Measurements from ENCODE around the gene STOML1. TPM values are rescaled to one million over a fixed set of nuclear protein-coding genes. Genes with fewer than 3 reads are reported as not detected.
"Not testable (repeated sequence)": the region's sequence is repeated elsewhere in the genome, so short reads cannot be mapped to it uniquely, and the experiment has no call there.

Gene STOML1
- polyA plus RNA-seq, 4 donors = 11.2 to 18.0 (median 13.1) TPM

GRCh38 chr15:73949496-73949895 is 42.6 kb downstream of the STOML1 start:
- no peak for DNase-seq (ENCODE audit: low read depth in 4 of 4, low spot score in 2 of 4)

GRCh38 chr15:73948982-73949381 is 43.1 kb downstream of the STOML1 start:
- DNase-seq (ENCODE audit: low read depth in 4 of 4, low spot score in 2 of 4) = no peak

- no peak for DNase-seq (ENCODE audit: low read depth in 4 of 4, low spot score in 2 of 4)
These were observed 43.7 kb downstream of the STOML1 start for GRCh38 chr15:73948396-73948795.

- DNase-seq (ENCODE audit: low read depth in 4 of 4, low spot score in 2 of 4) = no peak
These were observed 44.4 kb downstream of the STOML1 start for GRCh38 chr15:73947651-73948050.

- no peak for DNase-seq (ENCODE audit: low read depth in 4 of 4, low spot score in 2 of 4)
These were observed 45.2 kb downstream of the STOML1 start for GRCh38 chr15:73946795-73947370.

GRCh38 chr15:73946046-73946721 is 45.9 kb downstream of the STOML1 start:
- DNase-seq (ENCODE audit: low read depth in 4 of 4, low spot score in 2 of 4) = no peak

- DNase-seq (ENCODE audit: low read depth in 4 of 4, low spot score in 2 of 4) = no peak
These were observed 47.0 kb downstream of the STOML1 start for GRCh38 chr15:73945130-73945508.

- no peak for DNase-seq (ENCODE audit: low read depth in 4 of 4, low spot score in 2 of 4)
These were observed 47.6 kb downstream of the STOML1 start for GRCh38 chr15:73944161-73945129.

- DNase-seq (ENCODE audit: low read depth in 4 of 4, low spot score in 2 of 4) = no peak
These were observed 49.3 kb downstream of the STOML1 start for GRCh38 chr15:73942751-73943270.

- no peak for DNase-seq (ENCODE audit: low read depth in 4 of 4, low spot score in 2 of 4)
These were observed 50.0 kb downstream of the STOML1 start for GRCh38 chr15:73941871-73942635.

GRCh38 chr15:73941449-73941848 is 50.6 kb downstream of the STOML1 start:
- DNase-seq (ENCODE audit: low read depth in 4 of 4, low spot score in 2 of 4) = no peak

- DNase-seq (ENCODE audit: low read depth in 4 of 4, low spot score in 2 of 4) = no peak
These were observed 51.1 kb downstream of the STOML1 start for GRCh38 chr15:73941044-73941443.

GRCh38 chr15:73940061-73940981 is 51.8 kb downstream of the STOML1 start:
- no peak for DNase-seq (ENCODE audit: low read depth in 4 of 4, low spot score in 2 of 4)

GRCh38 chr15:73939138-73939537 is 53.0 kb downstream of the STOML1 start:
- DNase-seq (ENCODE audit: low read depth in 4 of 4, low spot score in 2 of 4) = no peak

- DNase-seq (ENCODE audit: low read depth in 4 of 4, low spot score in 2 of 4) = not testable (repeated sequence)
These were observed 53.6 kb downstream of the STOML1 start for GRCh38 chr15:73938516-73938915.

GRCh38 chr15:73937726-73938125 is 54.4 kb downstream of the STOML1 start:
- no peak for DNase-seq (ENCODE audit: low read depth in 4 of 4, low spot score in 2 of 4)

GRCh38 chr15:73937296-73937695 is 54.8 kb downstream of the STOML1 start:
- no peak for DNase-seq (ENCODE audit: low read depth in 4 of 4, low spot score in 2 of 4)

GRCh38 chr15:73936588-73937290 is 55.4 kb downstream of the STOML1 start:
- no peak for DNase-seq (ENCODE audit: low read depth in 4 of 4, low spot score in 2 of 4)

GRCh38 chr15:73936181-73936580 is 55.9 kb downstream of the STOML1 start:
- no peak for DNase-seq (ENCODE audit: low read depth in 4 of 4, low spot score in 2 of 4)

Measured in left renal cortex interstitium (tissue), 4 donors.